ENCODE measurements around the gene FCHSD2. TPM values are rescaled to one million over a fixed set of nuclear protein-coding genes. Genes with fewer than 3 reads are reported as not detected.
"Not testable (repeated sequence)": the region's sequence is repeated elsewhere in the genome, so short reads cannot be mapped to it uniquely, and the experiment has no call there.

Gene FCHSD2
- total RNA-seq, 1 experiment from 2014 or later = 5.9 TPM

- DNase-seq (ENCODE audit: low read depth) = no peak
Measured at GRCh38 chr11:72842126-72842525, 300.0 kb downstream of the FCHSD2 start.

GRCh38 chr11:72841397-72841796 lies 300.7 kb downstream of the FCHSD2 start:
- DNase-seq (ENCODE audit: low read depth) = no peak

GRCh38 chr11:72840780-72841179 lies 301.3 kb downstream of the FCHSD2 start:
- peak; percentile 79 for DNase-seq (ENCODE audit: low read depth)

GRCh38 chr11:72838691-72839305 lies 303.3 kb downstream of the FCHSD2 start:
- no peak for DNase-seq (ENCODE audit: low read depth)

- DNase-seq (ENCODE audit: low read depth) = no peak
Measured at GRCh38 chr11:72836111-72836510, 306.0 kb downstream of the FCHSD2 start.

- no peak for DNase-seq (ENCODE audit: low read depth)
Measured at GRCh38 chr11:72834905-72835304, 307.2 kb downstream of the FCHSD2 start.

- no peak for DNase-seq (ENCODE audit: low read depth)
Measured at GRCh38 chr11:72833811-72834493, 308.2 kb downstream of the FCHSD2 start.

GRCh38 chr11:72833083-72833733 lies 308.9 kb downstream of the FCHSD2 start:
- DNase-seq (ENCODE audit: low read depth) = no peak

- no peak for DNase-seq (ENCODE audit: low read depth)
Measured at GRCh38 chr11:72832301-72833082, 309.6 kb downstream of the FCHSD2 start.

- peak; percentile 61 for DNase-seq (ENCODE audit: low read depth)
Measured at GRCh38 chr11:72831521-72832300, 310.4 kb downstream of the FCHSD2 start.

- no peak for DNase-seq (ENCODE audit: low read depth)
Measured at GRCh38 chr11:72829884-72830533, 312.1 kb downstream of the FCHSD2 start.

- no peak for DNase-seq (ENCODE audit: low read depth)
Measured at GRCh38 chr11:72829178-72829577, 312.9 kb downstream of the FCHSD2 start.

GRCh38 chr11:72828692-72829101 lies 313.4 kb downstream of the FCHSD2 start:
- DNase-seq (ENCODE audit: low read depth) = no peak

- DNase-seq (ENCODE audit: low read depth) = peak; percentile 62
Measured at GRCh38 chr11:72828081-72828567, 314.0 kb downstream of the FCHSD2 start.

- not testable (repeated sequence) for DNase-seq (ENCODE audit: low read depth)
Measured at GRCh38 chr11:72827656-72828055, 314.5 kb downstream of the FCHSD2 start.

GRCh38 chr11:72826942-72827480 lies 315.1 kb downstream of the FCHSD2 start:
- DNase-seq (ENCODE audit: low read depth) = no peak

- DNase-seq (ENCODE audit: low read depth) = no peak
Measured at GRCh38 chr11:72826191-72826941, 315.8 kb downstream of the FCHSD2 start.

GRCh38 chr11:72825661-72826060 lies 316.5 kb downstream of the FCHSD2 start:
- no peak for DNase-seq (ENCODE audit: low read depth)

- DNase-seq (ENCODE audit: low read depth) = no peak
Measured at GRCh38 chr11:72824811-72825505, 317.2 kb downstream of the FCHSD2 start.
